ENCODE measurements around the gene RHBDF2. TPM values are rescaled to one million over a fixed set of nuclear protein-coding genes. Genes with fewer than 3 reads are reported as not detected.

The RHBDF2 gene
- total RNA-seq, 1 donor from 2014 or later: 17.5 TPM

GRCh38 chr17:76543826-76544545 is 42.8 kb upstream of the RHBDF2 start:
- H3K27ac Mint-ChIP-seq (ENCODE audit: unreplicated experiment): peak overlapping the region; percentile 55
- DNase-seq (ENCODE audit: extremely low spot score, unreplicated experiment): no peak
- H3K4me1 Mint-ChIP-seq (ENCODE audit: unreplicated experiment): peaks cover 25% of the 10 kb centered on the region
- peak overlapping the region; percentile 17 for H3K4me3 Mint-ChIP-seq (ENCODE audit: unreplicated experiment)
- no peaks in the 10 kb centered on the region for H3K9me3 Mint-ChIP-seq (ENCODE audit: unreplicated experiment)
- TF ChIP-seq CTCF (IDR thresholded peaks at IDR 0.05): no peak
- H3K27me3 Mint-ChIP-seq (ENCODE audit: unreplicated experiment): no peaks in the 10 kb centered on the region
- H3K36me3 Mint-ChIP-seq (ENCODE audit: unreplicated experiment): no peaks in the 10 kb centered on the region

GRCh38 chr17:76543482-76543825 is 42.2 kb upstream of the RHBDF2 start:
- no peaks in the 10 kb centered on the region for H3K27me3 Mint-ChIP-seq (ENCODE audit: unreplicated experiment)
- DNase-seq (ENCODE audit: extremely low spot score, unreplicated experiment): no peak
- H3K4me3 Mint-ChIP-seq (ENCODE audit: unreplicated experiment): no peak overlapping the region
- TF ChIP-seq CTCF (IDR thresholded peaks at IDR 0.05): no peak
- H3K9me3 Mint-ChIP-seq (ENCODE audit: unreplicated experiment): no peaks in the 10 kb centered on the region
- H3K27ac Mint-ChIP-seq (ENCODE audit: unreplicated experiment): no peak overlapping the region
- peaks cover 30% of the 10 kb centered on the region for H3K4me1 Mint-ChIP-seq (ENCODE audit: unreplicated experiment)
- no peaks in the 10 kb centered on the region for H3K36me3 Mint-ChIP-seq (ENCODE audit: unreplicated experiment)

- H3K4me1 Mint-ChIP-seq (ENCODE audit: unreplicated experiment): peaks cover 30% of the 10 kb centered on the region
- no peaks in the 10 kb centered on the region for H3K27me3 Mint-ChIP-seq (ENCODE audit: unreplicated experiment)
- H3K9me3 Mint-ChIP-seq (ENCODE audit: unreplicated experiment): no peaks in the 10 kb centered on the region
- no peak overlapping the region for H3K4me3 Mint-ChIP-seq (ENCODE audit: unreplicated experiment)
- no peak overlapping the region for H3K27ac Mint-ChIP-seq (ENCODE audit: unreplicated experiment)
- DNase-seq (ENCODE audit: extremely low spot score, unreplicated experiment): no peak
- H3K36me3 Mint-ChIP-seq (ENCODE audit: unreplicated experiment): no peaks in the 10 kb centered on the region
- TF ChIP-seq CTCF (IDR thresholded peaks at IDR 0.05): no peak
These were observed 41.8 kb upstream of the RHBDF2 start for GRCh38 chr17:76542984-76543383.

GRCh38 chr17:76542566-76542971 is 41.3 kb upstream of the RHBDF2 start:
- no peak overlapping the region for H3K4me3 Mint-ChIP-seq (ENCODE audit: unreplicated experiment)
- H3K27ac Mint-ChIP-seq (ENCODE audit: unreplicated experiment): no peak overlapping the region
- no peak for DNase-seq (ENCODE audit: extremely low spot score, unreplicated experiment)
- H3K4me1 Mint-ChIP-seq (ENCODE audit: unreplicated experiment): peaks cover 30% of the 10 kb centered on the region
- no peaks in the 10 kb centered on the region for H3K9me3 Mint-ChIP-seq (ENCODE audit: unreplicated experiment)
- H3K27me3 Mint-ChIP-seq (ENCODE audit: unreplicated experiment): no peaks in the 10 kb centered on the region
- no peaks in the 10 kb centered on the region for H3K36me3 Mint-ChIP-seq (ENCODE audit: unreplicated experiment)
- no peak for TF ChIP-seq CTCF (IDR thresholded peaks at IDR 0.05)

GRCh38 chr17:76541739-76542454 is 40.7 kb upstream of the RHBDF2 start:
- Mint-ChIP-seq H3K27ac (ENCODE audit: unreplicated experiment) (no peak overlapping the region), H3K36me3 (ENCODE audit: unreplicated experiment) (no peaks in the 10 kb centered on the region), H3K4me1 (ENCODE audit: unreplicated experiment) (peaks cover 30% of the 10 kb centered on the region), H3K4me3 (ENCODE audit: unreplicated experiment) (no peak overlapping the region), H3K27me3 (ENCODE audit: unreplicated experiment) (no peaks in the 10 kb centered on the region), H3K9me3 (ENCODE audit: unreplicated experiment) (no peaks in the 10 kb centered on the region)
- TF ChIP-seq CTCF (IDR thresholded peaks at IDR 0.05): no peak
- no peak for DNase-seq (ENCODE audit: extremely low spot score, unreplicated experiment)
